Right lobe of liver (tissue), 6 donors: ENCODE results near the gene TWIST2. TPM values are rescaled to one million over a fixed set of nuclear protein-coding genes. Genes with fewer than 3 reads are reported as not detected.

Experiments used
- ATAC-seq, 4 donors: fragments of 200-7000 bp; cut with Tn5 transposase; one replicate each; pipeline ENCODE4 v1.9.1; 2020; ENCODE audit warnings: mild to moderate bottlenecking in 4 of 4, moderate library complexity in 4 of 4
- DNase-seq, 3 donors: peaks; one replicate each; pipeline ENCODE4 v3.0.0-alpha.2; 2020
- H3K27ac ChIP-seq, 3 donors: fragments of 200-600 bp; one replicate each; pipeline ENCODE4 v1.8.0; 2022
- H3K27me3 ChIP-seq, 2 donors: fragments of 200-600 bp; one replicate each; pipeline ENCODE4 v1.8.0; 2022
- H3K36me3 ChIP-seq, 4 donors: fragments of 200-600 bp; sonication (generic) in 1 of 4; one replicate each; pipeline versions ENCODE4 v1.5.1 to v1.8.0; 2017 to 2022; ENCODE audit warnings: control low read depth in 1 of 4
- H3K4me1 ChIP-seq, 4 donors: fragments of 200-600 bp; sonication (generic) in 1 of 4; one replicate each; pipeline versions ENCODE4 v1.5.1 to v1.8.0; 2017 to 2022; ENCODE audit warnings: control low read depth in 1 of 4
- H3K4me3 ChIP-seq, 3 donors: fragments of 200-600 bp; one replicate each; pipeline ENCODE4 v1.8.0; 2022
- H3K9me3 ChIP-seq, 4 donors: fragments of 200-600 bp; sonication (generic) in 1 of 4; one replicate each; pipeline versions ENCODE4 v1.5.1 to v1.8.0; 2017 to 2022; ENCODE audit warnings: control low read depth in 1 of 4
- CTCF ChIP-seq, 4 donors: fragments of 200-600 bp in 3 of 4; fragments of 450-650 bp in 1 of 4; IDR thresholded peaks; one replicate each; pipeline versions ENCODE4 v1.5.1 to v1.8.0; 2016 to 2022; ENCODE audit warnings: antibody characterized with exemption in 4 of 4, mild to moderate bottlenecking in 2 of 4
- POLR2A ChIP-seq: fragments of 450-650 bp; IDR thresholded peaks from one replicate; pipeline ENCODE4 v1.6.1; 2017; ENCODE audit warnings: antibody characterized with exemption, mild to moderate bottlenecking
- WGBS: methylation state at CpG from one replicate; pipeline ENCODE4 v1.1.6; 2018; ENCODE audit warnings: low coverage, low lambda C conversion rate; ENCODE audit not compliant: insufficient coverage; ENCODE audit errors: missing lambda C conversion rate; 5-methylcytosine and 5-hydroxymethylcytosine counted together
- intact Hi-C, 2 donors: fragments of 100-400 bp; cut with DNase I; formaldehyde crosslinking; loops; one replicate each; pipeline versions ENCODE4 v1.11.2 to v1.14.1; 2022
- total RNA-seq, 6 experiments: library from RNA; depleted of rRNA in 2 of 6; stranded (reverse); fragments of >200 nt in 2 of 6; fragmentation: NEBNext Ultra II Directional in 3 of 6; extraction: Animal tissue kit (Norgen Biotek cat#: 25700) in 3 of 6; gene quantifications; one replicate each; pipeline versions ENCODE4 v1.1.0 to v1.2.4, GENCODE V29; 2016 to 2023
- donor health status: DM: no; HTN: yes; CAD: no.
- donor health status: DM: no; HTN: no; CAD: no.
- donor health status: DM: no; HTN: no; CAD: no.
- donor health status: DM: no; HTN: yes; CAD: no.
- donor health status: DM: no; HTN: yes; CAD: no.

Gene TWIST2
- total RNA-seq, 6 experiments from 2014 or later, result 0.15 to 0.56 (median 0.18) TPM; not detected in 3

GRCh38 chr2:238938003-238938400, 90.1 kb downstream of the TWIST2 start:
- Histone ChIP-seq H3K27ac (no peak overlapping the region), H3K27me3 (no peaks in the 10 kb centered on the region), H3K9me3 (no peaks in the 10 kb centered on the region), H3K36me3 (no peaks in the 10 kb centered on the region), H3K4me1 (no peaks in the 10 kb centered on the region), H3K4me3 (no peak overlapping the region)
- intact Hi-C loops, result no loop called here
- DNase-seq (no peak), ATAC-seq (no peak)
- WGBS, result 58% methylated on average over 7 of the region's 9 CpGs
- no peak for TF ChIP-seq POLR2A
- TF ChIP-seq CTCF (IDR thresholded peaks at IDR 0.05), result no peak

GRCh38 chr2:238938401-238939055, 90.6 kb downstream of the TWIST2 start:
- no peaks in the 10 kb centered on the region for H3K36me3 ChIP-seq
- no peaks in the 10 kb centered on the region for H3K4me1 ChIP-seq
- intact Hi-C loops, result no loop called here
- 64% methylated on average over 14 of the region's 21 CpGs for WGBS
- ATAC-seq, result peak; percentile 15 to 57 (median 36)
- no peak overlapping the region for H3K4me3 ChIP-seq
- H3K27me3 ChIP-seq, result no peaks in the 10 kb centered on the region
- no peaks in the 10 kb centered on the region for H3K9me3 ChIP-seq
- peak in 1 of 3 donors; percentile 45 for DNase-seq
- TF ChIP-seq CTCF (IDR thresholded peaks at IDR 0.05) (no peak), POLR2A (no peak)
- H3K27ac ChIP-seq, result no peak overlapping the region

- no peak overlapping the region for H3K4me3 ChIP-seq
- 35% methylated on average over 2 of the region's 6 CpGs for WGBS
- H3K27ac ChIP-seq, result no peak overlapping the region
- intact Hi-C loops, result no loop called here
- no peaks in the 10 kb centered on the region for H3K9me3 ChIP-seq
- DNase-seq (peak in 1 of 3 donors; percentile 34), ATAC-seq (no peak)
- no peaks in the 10 kb centered on the region for H3K36me3 ChIP-seq
- no peaks in the 10 kb centered on the region for H3K27me3 ChIP-seq
- no peaks in the 10 kb centered on the region for H3K4me1 ChIP-seq
- TF ChIP-seq POLR2A (no peak), CTCF (IDR thresholded peaks at IDR 0.05) (no peak)
Measured at GRCh38 chr2:238939074-238939473, 91.2 kb downstream of the TWIST2 start.

GRCh38 chr2:238939521-238940403, 91.9 kb downstream of the TWIST2 start:
- intact Hi-C loops, result no loop called here
- WGBS, result 72% methylated on average over 5 of the region's 8 CpGs

More at GRCh38 chr2:238939521-238940403, 91.9 kb downstream of the TWIST2 start:
- no peak overlapping the region for H3K4me3 ChIP-seq
- H3K27me3 ChIP-seq, result no peaks in the 10 kb centered on the region
- H3K27ac ChIP-seq, result no peak overlapping the region
- no peak for ATAC-seq
- TF ChIP-seq POLR2A (no peak), CTCF (IDR thresholded peaks at IDR 0.05) (no peak)
- H3K9me3 ChIP-seq, result no peaks in the 10 kb centered on the region
- DNase-seq, result peak in 1 of 3 donors; percentile 4
- H3K4me1 ChIP-seq, result no peaks in the 10 kb centered on the region
- no peaks in the 10 kb centered on the region for H3K36me3 ChIP-seq
